Right lobe of liver (tissue), 6 donors: Measurements from ENCODE around the gene MYO15A. TPM values are rescaled to one million over a fixed set of nuclear protein-coding genes. Genes with fewer than 3 reads are reported as not detected.
A peak's percentile ranks its signal among the peaks of the same experiment; 100 is the strongest.

Experiments
- ATAC-seq, 4 donors: fragments of 200-7000 bp; cut with Tn5 transposase; one replicate each; pipeline ENCODE4 v1.9.1; 2020; ENCODE audit warnings: mild to moderate bottlenecking in 4 of 4, moderate library complexity in 4 of 4
- DNase-seq, 3 donors: peaks; one replicate each; pipeline ENCODE4 v3.0.0-alpha.2; 2020
- H3K27ac ChIP-seq, 3 donors: fragments of 200-600 bp; one replicate each; pipeline ENCODE4 v1.8.0; 2022
- H3K27me3 ChIP-seq, 2 donors: fragments of 200-600 bp; one replicate each; pipeline ENCODE4 v1.8.0; 2022
- H3K36me3 ChIP-seq, 4 donors: fragments of 200-600 bp; sonication (generic) in 1 of 4; one replicate each; pipeline versions ENCODE4 v1.5.1 to v1.8.0; 2017 to 2022; ENCODE audit warnings: control low read depth in 1 of 4
- H3K4me1 ChIP-seq, 4 donors: fragments of 200-600 bp; sonication (generic) in 1 of 4; one replicate each; pipeline versions ENCODE4 v1.5.1 to v1.8.0; 2017 to 2022; ENCODE audit warnings: control low read depth in 1 of 4
- H3K4me3 ChIP-seq, 3 donors: fragments of 200-600 bp; one replicate each; pipeline ENCODE4 v1.8.0; 2022
- H3K9me3 ChIP-seq, 4 donors: fragments of 200-600 bp; sonication (generic) in 1 of 4; one replicate each; pipeline versions ENCODE4 v1.5.1 to v1.8.0; 2017 to 2022; ENCODE audit warnings: control low read depth in 1 of 4
- CTCF ChIP-seq, 4 donors: fragments of 200-600 bp in 3 of 4; fragments of 450-650 bp in 1 of 4; IDR thresholded peaks; one replicate each; pipeline versions ENCODE4 v1.5.1 to v1.8.0; 2016 to 2022; ENCODE audit warnings: antibody characterized with exemption in 4 of 4, mild to moderate bottlenecking in 2 of 4
- POLR2A ChIP-seq: fragments of 450-650 bp; IDR thresholded peaks from one replicate; pipeline ENCODE4 v1.6.1; 2017; ENCODE audit warnings: antibody characterized with exemption, mild to moderate bottlenecking
- WGBS: methylation state at CpG from one replicate; pipeline ENCODE4 v1.1.6; 2018; ENCODE audit warnings: low coverage, low lambda C conversion rate; ENCODE audit not compliant: insufficient coverage; ENCODE audit errors: missing lambda C conversion rate; 5-methylcytosine and 5-hydroxymethylcytosine counted together
- intact Hi-C, 2 donors: fragments of 100-400 bp; cut with DNase I; formaldehyde crosslinking; loops; one replicate each; pipeline versions ENCODE4 v1.11.2 to v1.14.1; 2022
- total RNA-seq, 6 experiments: library from RNA; depleted of rRNA in 2 of 6; stranded (reverse); fragments of >200 nt in 2 of 6; fragmentation: NEBNext Ultra II Directional in 3 of 6; extraction: Animal tissue kit (Norgen Biotek cat#: 25700) in 3 of 6; gene quantifications; one replicate each; pipeline versions ENCODE4 v1.1.0 to v1.2.4, GENCODE V29; 2016 to 2023
- donor health status: DM: no; HTN: yes; CAD: no.
- donor health status: DM: no; HTN: no; CAD: no.
- donor health status: DM: no; HTN: no; CAD: no.
- donor health status: DM: no; HTN: yes; CAD: no.
- donor health status: DM: no; HTN: yes; CAD: no.

MYO15A gene
- total RNA-seq, 6 experiments from 2014 or later: 0.19 to 6.2 (median 1.5) TPM

GRCh38 chr17:18166894-18167293 is 58.3 kb downstream of the MYO15A start:
- Histone ChIP-seq H3K9me3 (no peaks in the 10 kb centered on the region), H3K27me3 (no peaks in the 10 kb centered on the region), H3K27ac (no peak overlapping the region), H3K36me3 (no peaks in the 10 kb centered on the region), H3K4me1 (peaks cover 0 to 9% (median 0%) of the 10 kb centered on the region in 4 donors), H3K4me3 (no peak overlapping the region)
- peak; percentile 87 to 96 (median 92) for ATAC-seq
- 60% methylated on average over 1 of the region's 5 CpGs for WGBS
- TF ChIP-seq POLR2A (no peak), CTCF (IDR thresholded peaks at IDR 0.05) (peak; percentile 27 to 53 (median 36))
- intact Hi-C loops: no loop called here
- DNase-seq: peak in 2 of 3 donors; percentile 57 to 75

DNA sequence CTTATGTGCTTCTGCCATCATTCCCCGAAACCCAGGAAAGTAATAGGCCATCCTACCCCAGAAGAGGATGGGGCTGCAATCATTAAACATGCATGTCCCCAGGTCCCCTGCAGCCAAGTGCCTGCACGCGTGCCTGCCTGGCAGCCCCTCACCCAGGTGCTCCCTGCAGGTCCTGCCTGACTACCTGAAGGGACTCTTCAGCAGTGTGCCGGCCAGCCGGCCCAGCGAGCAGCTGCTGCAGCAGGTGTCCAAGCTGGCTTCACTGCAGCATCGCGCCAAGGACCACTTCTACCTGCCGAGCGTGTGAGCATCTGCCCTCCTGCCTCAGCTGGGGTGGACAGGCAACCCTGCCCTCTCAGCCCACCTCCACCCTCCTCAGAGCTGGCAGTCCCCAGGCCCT is 58.9 kb downstream of the MYO15A start:
- no peaks in the 10 kb centered on the region for H3K36me3 ChIP-seq
- intact Hi-C loops: no loop called here
- H3K9me3 ChIP-seq: no peaks in the 10 kb centered on the region
- no peak overlapping the region for H3K4me3 ChIP-seq
- no CpG with 5 or more reads among the region's 10 CpGs for WGBS
- H3K4me1 ChIP-seq: peaks cover 0 to 9% (median 0%) of the 10 kb centered on the region in 4 donors
- DNase-seq (no peak), ATAC-seq (no peak)
- no peaks in the 10 kb centered on the region for H3K27me3 ChIP-seq
- TF ChIP-seq POLR2A: no peak
- no peak for TF ChIP-seq CTCF (IDR thresholded peaks at IDR 0.05)
- no peak overlapping the region for H3K27ac ChIP-seq

- no peak for DNase-seq
- H3K9me3 ChIP-seq: no peaks in the 10 kb centered on the region
- H3K4me3 ChIP-seq: no peak overlapping the region
- H3K4me1 ChIP-seq: peaks cover 0 to 19% (median 0%) of the 10 kb centered on the region in 4 donors
- no peak overlapping the region for H3K27ac ChIP-seq
- intact Hi-C loops: no loop called here
- 87% methylated on average over 3 of the region's 3 CpGs for WGBS
- TF ChIP-seq CTCF (IDR thresholded peaks at IDR 0.05): no peak
- TF ChIP-seq POLR2A: no peak
- no peaks in the 10 kb centered on the region for H3K36me3 ChIP-seq
- ATAC-seq: no peak
- H3K27me3 ChIP-seq: no peaks in the 10 kb centered on the region
Measured at GRCh38 chr17:18172531-18173278, 64.1 kb downstream of the MYO15A start.

GRCh38 chr17:18173740-18174139 is 65.2 kb downstream of the MYO15A start:
- peak in 2 of 3 donors; percentile 76 to 80 for DNase-seq
- H3K36me3 ChIP-seq: no peaks in the 10 kb centered on the region
- H3K27me3 ChIP-seq: no peaks in the 10 kb centered on the region
- no peaks in the 10 kb centered on the region for H3K9me3 ChIP-seq
- intact Hi-C loops: no loop called here
- no peak for TF ChIP-seq CTCF (IDR thresholded peaks at IDR 0.05)
- TF ChIP-seq POLR2A: no peak
- peak; percentile 35 to 89 (median 68) for ATAC-seq
- WGBS: no CpG with 5 or more reads among the region's 14 CpGs
- H3K4me1 ChIP-seq: peaks cover 0 to 19% (median 0%) of the 10 kb centered on the region in 4 donors
- H3K4me3 ChIP-seq: no peak overlapping the region
- no peak overlapping the region for H3K27ac ChIP-seq
